Measurements from ENCODE around the gene GREB1. TPM values are rescaled to one million over a fixed set of nuclear protein-coding genes. Genes with fewer than 3 reads are reported as not detected.
A peak's percentile ranks its signal among the peaks of the same experiment; 100 is the strongest.

GREB1 gene
- total RNA-seq, 1 experiment from 2014 or later: 0.62 TPM

DNA sequence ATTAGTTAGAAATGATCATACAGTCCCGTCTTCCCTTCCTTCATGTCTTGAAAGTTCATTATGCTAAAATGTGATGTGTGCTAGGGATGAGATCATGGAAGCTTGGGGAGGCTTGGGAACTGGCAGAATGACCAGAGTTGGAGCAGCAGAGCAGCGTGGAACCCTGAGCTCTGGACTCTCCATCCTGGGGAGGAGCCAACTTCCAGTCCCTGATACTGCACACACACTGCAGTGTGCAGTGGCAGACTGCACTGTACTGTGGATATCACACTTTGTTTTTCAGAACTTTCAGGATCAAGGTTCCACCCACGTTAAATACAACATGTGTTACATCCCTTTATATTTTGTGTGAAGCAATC lies 27.3 kb upstream of the GREB1 start:
- no peaks in the 10 kb centered on the region for H4K20me1 ChIP-seq (ENCODE audit: low read length)
- intact Hi-C loops (cut with micrococcal nuclease): no loop called here
- H3K4me3 ChIP-seq (ENCODE audit: low read length): no peak overlapping the region
- ChIA-PET POLR2A (ENCODE audit: unreplicated experiment) (no interaction called here), CTCF (no interaction called here)
- DNase-seq: no peak
- no peaks in the 10 kb centered on the region for H3K9me3 ChIP-seq (ENCODE audit: low read length)
- no peak for ATAC-seq
- H3K27ac ChIP-seq (ENCODE audit: low read length): no peak overlapping the region
- H3K27me3 ChIP-seq (ENCODE audit: low read length): no peaks in the 10 kb centered on the region; the same call in 1 of the 2 replicates
- no peaks in the 10 kb centered on the region for H3K79me2 ChIP-seq (ENCODE audit: low read length)
- no TSS peak for BruUV-seq (replicated peaks)
- H3K4me2 ChIP-seq (ENCODE audit: low read length): no peak overlapping the region
- no peaks in the 10 kb centered on the region for H3F3A ChIP-seq (ENCODE audit: low read length, unreplicated experiment)
- TF ChIP-seq EZH2 (IDR thresholded peaks at IDR 0.05; ENCODE audit: low read length, unreplicated experiment): no peak
- TF ChIP-seq EZH2phosphoT487 (IDR thresholded peaks at IDR 0.05; ENCODE audit: borderline replicate concordance, low read length): no peak
- TF ChIP-seq CTCF (conservative IDR thresholded peaks at IDR 0.05; ENCODE audit: low read depth, low read length): no peak
- peaks cover 5% of the 10 kb centered on the region; the same call in 1 of the 2 replicates for H3K4me1 ChIP-seq (ENCODE audit: insufficient read depth, low read length)
- no peak overlapping the region for H2AFZ ChIP-seq (ENCODE audit: low read length)
- H3K9me2 ChIP-seq (replicated peaks; ENCODE audit: low read length): no peaks in the 10 kb centered on the region
- H3K9ac ChIP-seq (ENCODE audit: low read length): no peak overlapping the region
- H3K36me3 ChIP-seq (ENCODE audit: low read depth, low read length): no peaks in the 10 kb centered on the region

DNA sequence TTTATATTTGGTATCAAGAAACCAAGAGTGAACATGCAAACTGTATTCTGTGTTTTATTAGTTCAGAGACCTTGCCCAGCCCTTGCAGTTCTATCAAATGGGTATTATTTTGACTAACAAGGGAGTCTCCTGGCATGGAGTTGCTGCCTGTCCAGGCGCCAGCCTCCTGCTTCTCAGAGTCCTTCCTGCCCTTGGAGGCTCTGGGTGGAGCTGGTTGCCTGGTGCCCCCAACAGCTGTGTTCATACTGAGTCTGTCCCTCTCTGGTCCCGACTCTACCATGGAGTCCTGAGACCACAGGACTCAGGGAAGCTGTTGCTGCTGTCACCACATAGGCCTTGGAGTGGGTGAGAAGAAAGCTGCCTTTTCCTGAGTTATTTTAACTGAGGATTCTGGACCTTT lies 26.3 kb upstream of the GREB1 start:
- H3K79me2 ChIP-seq (ENCODE audit: low read length): no peaks in the 10 kb centered on the region
- ChIA-PET CTCF (no interaction called here), POLR2A (ENCODE audit: unreplicated experiment) (no interaction called here)
- TF ChIP-seq EZH2phosphoT487 (IDR thresholded peaks at IDR 0.05; ENCODE audit: borderline replicate concordance, low read length): no peak
- no peak for TF ChIP-seq EZH2 (IDR thresholded peaks at IDR 0.05; ENCODE audit: low read length, unreplicated experiment)
- TF ChIP-seq CTCF (conservative IDR thresholded peaks at IDR 0.05; ENCODE audit: low read depth, low read length): no peak
- no peak overlapping the region for H3K27ac ChIP-seq (ENCODE audit: low read length)
- H3K36me3 ChIP-seq (ENCODE audit: low read depth, low read length): no peaks in the 10 kb centered on the region
- no peak overlapping the region for H2AFZ ChIP-seq (ENCODE audit: low read length)
- DNase-seq: no peak
- peaks cover 3% of the 10 kb centered on the region; the same call in 1 of the 2 replicates for H3K27me3 ChIP-seq (ENCODE audit: low read length)
- no peaks in the 10 kb centered on the region for H3K9me2 ChIP-seq (replicated peaks; ENCODE audit: low read length)
- H3K4me3 ChIP-seq (ENCODE audit: low read length): no peak overlapping the region
- H3K9me3 ChIP-seq (ENCODE audit: low read length): no peaks in the 10 kb centered on the region
- H3K9ac ChIP-seq (ENCODE audit: low read length): no peak overlapping the region
- no peaks in the 10 kb centered on the region for H3F3A ChIP-seq (ENCODE audit: low read length, unreplicated experiment)
- peaks cover 5% of the 10 kb centered on the region; the same call in 1 of the 2 replicates for H3K4me1 ChIP-seq (ENCODE audit: insufficient read depth, low read length)
- H3K4me2 ChIP-seq (ENCODE audit: low read length): no peak overlapping the region
- no peaks in the 10 kb centered on the region for H4K20me1 ChIP-seq (ENCODE audit: low read length)
- intact Hi-C loops (cut with micrococcal nuclease): no loop called here
- BruUV-seq (replicated peaks): no TSS peak
- no peak for ATAC-seq

DNA sequence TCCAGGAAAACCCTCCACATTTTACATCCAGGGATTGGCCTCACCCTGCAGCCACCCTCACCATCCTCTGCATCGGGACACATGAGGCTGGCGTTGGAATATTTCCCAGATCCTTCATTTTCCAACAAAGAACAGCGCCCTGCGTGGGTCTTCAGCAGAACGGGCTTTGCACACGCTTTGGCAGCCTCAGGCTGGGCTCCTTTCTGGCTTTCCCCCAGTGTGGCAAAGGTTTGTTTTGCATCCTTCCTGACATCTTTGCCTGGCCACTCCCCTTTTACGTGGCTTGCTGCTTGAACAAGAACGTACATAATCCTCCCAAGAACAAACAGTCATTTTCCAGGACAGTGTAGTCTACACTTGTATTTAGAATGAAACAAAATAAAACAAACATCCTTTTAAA lies 25.6 kb upstream of the GREB1 start:
- BruUV-seq (replicated peaks): no TSS peak
- DNase-seq (no peak), ATAC-seq (peak; percentile 40; the same call in 1 of the 2 replicates)
- TF ChIP-seq EZH2 (IDR thresholded peaks at IDR 0.05; ENCODE audit: low read length, unreplicated experiment): no peak
- TF ChIP-seq CTCF (conservative IDR thresholded peaks at IDR 0.05; ENCODE audit: low read depth, low read length): no peak
- no peak for TF ChIP-seq EZH2phosphoT487 (IDR thresholded peaks at IDR 0.05; ENCODE audit: borderline replicate concordance, low read length)
- peak overlapping the region; percentile 23; the same call in 1 of the 2 replicates for H2AFZ ChIP-seq (ENCODE audit: low read length)
- no peak overlapping the region for H3K27ac ChIP-seq (ENCODE audit: low read length)
- H3K9me3 ChIP-seq (ENCODE audit: low read length): no peaks in the 10 kb centered on the region
- no peak overlapping the region for H3K4me2 ChIP-seq (ENCODE audit: low read length)
- H3K4me3 ChIP-seq (ENCODE audit: low read length): no peak overlapping the region
- no peaks in the 10 kb centered on the region for H3K9me2 ChIP-seq (replicated peaks; ENCODE audit: low read length)
- ChIA-PET CTCF (no interaction called here), POLR2A (ENCODE audit: unreplicated experiment) (no interaction called here)
- H4K20me1 ChIP-seq (ENCODE audit: low read length): no peaks in the 10 kb centered on the region
- H3K27me3 ChIP-seq (ENCODE audit: low read length): peaks cover 3% of the 10 kb centered on the region; the same call in 1 of the 2 replicates
- H3K9ac ChIP-seq (ENCODE audit: low read length): no peak overlapping the region
- H3K4me1 ChIP-seq (ENCODE audit: insufficient read depth, low read length): peaks cover 5% of the 10 kb centered on the region; the same call in 1 of the 2 replicates
- no peaks in the 10 kb centered on the region for H3F3A ChIP-seq (ENCODE audit: low read length, unreplicated experiment)
- no peaks in the 10 kb centered on the region for H3K79me2 ChIP-seq (ENCODE audit: low read length)
- no peaks in the 10 kb centered on the region for H3K36me3 ChIP-seq (ENCODE audit: low read depth, low read length)
- intact Hi-C loops (cut with micrococcal nuclease): no loop called here
